Neuronal stem cell (in vitro differentiated cells): Measurements from ENCODE around the gene DIAPH2.

Experiments used
- DNase-seq: peaks from one replicate; pipeline ENCODE4 v3.0.0-alpha.2; 2013; ENCODE audit warnings: low spot score
- H2AFZ ChIP-seq: one replicate; pipeline ENCODE4 v1.6.1; 2013; ENCODE audit warnings: mild to moderate bottlenecking, low read length, inconsistent platforms
- H2AK5ac ChIP-seq: 2 replicates; pipeline ENCODE4 v1.6.1; 2013; ENCODE audit warnings: low read depth, mild to moderate bottlenecking, inconsistent platforms, low read length, moderate library complexity, mixed read lengths
- H2BK120ac ChIP-seq: 2 replicates; pipeline ENCODE4 v1.6.1; 2013; ENCODE audit warnings: low read depth, mild to moderate bottlenecking, inconsistent platforms, low read length, moderate library complexity, mixed read lengths
- H2BK12ac ChIP-seq: one replicate; pipeline ENCODE4 v1.6.1; 2013; ENCODE audit warnings: low read length, inconsistent platforms
- H2BK15ac ChIP-seq: 2 replicates; pipeline ENCODE4 v1.6.1; 2013; ENCODE audit warnings: mild to moderate bottlenecking, low read length, inconsistent platforms, mixed read lengths
- H2BK5ac ChIP-seq: one replicate; pipeline ENCODE4 v1.6.1; 2013; ENCODE audit warnings: inconsistent platforms, mild to moderate bottlenecking, low read length, moderate library complexity
- H3K14ac ChIP-seq: one replicate; pipeline ENCODE4 v1.6.1; 2013; ENCODE audit warnings: low read length, inconsistent platforms
- H3K18ac ChIP-seq: 2 replicates; pipeline ENCODE4 v1.6.1; 2013; ENCODE audit warnings: low read length, inconsistent platforms
- H3K23ac ChIP-seq: 2 replicates; pipeline ENCODE4 v1.6.1; 2013; ENCODE audit warnings: low read depth, mild to moderate bottlenecking, mixed read lengths, low read length, inconsistent platforms; ENCODE audit not compliant: poor library complexity
- H3K27ac ChIP-seq: replicated peaks from 3 replicates; pipeline ENCODE4 v1.5.1; 2013; ENCODE audit warnings: low read length, inconsistent platforms
- H3K27me3 ChIP-seq, 3 experiments: 2 replicates each; pipeline ENCODE4 v1.6.1; 2013; ENCODE audit warnings: low read length in 3 of 3, mild to moderate bottlenecking in 2 of 3, inconsistent platforms in 1 of 3, low read depth in 1 of 3, mixed read lengths in 1 of 3, moderate library complexity in 1 of 3; ENCODE audit not compliant: control insufficient read depth in 3 of 3, insufficient read depth in 3 of 3
- H3K36me3 ChIP-seq, 2 donors: replicated peaks in 1 of 2; 2 replicates each; pipeline ENCODE4 v1.6.1; 2013; ENCODE audit warnings: low read length in 2 of 2; ENCODE audit not compliant: control insufficient read depth in 2 of 2, insufficient read depth in 2 of 2
- H3K4ac ChIP-seq: 2 replicates; pipeline ENCODE4 v1.6.1; 2013; ENCODE audit warnings: inconsistent platforms, mild to moderate bottlenecking, low read length, moderate library complexity
- H3K4me1 ChIP-seq, 2 donors: 1 replicate in 1 of 2; 2 replicates in 1 of 2; pipeline ENCODE4 v1.6.1; 2013; ENCODE audit warnings: low read length in 2 of 2, low read depth in 1 of 2; ENCODE audit not compliant: control insufficient read depth in 2 of 2, insufficient read depth in 1 of 2
- H3K4me2 ChIP-seq: one replicate; pipeline ENCODE4 v1.6.1; 2013; ENCODE audit warnings: mild to moderate bottlenecking, low read length, inconsistent platforms; ENCODE audit not compliant: insufficient read depth, poor library complexity, severe bottlenecking
- H3K4me3 ChIP-seq, 2 donors: 2 replicates each; pipeline ENCODE4 v1.5.1; 2013; ENCODE audit warnings: low read length in 2 of 2, mild to moderate bottlenecking in 2 of 2, inconsistent platforms in 1 of 2, moderate library complexity in 1 of 2
- H3K79me1 ChIP-seq: one replicate; pipeline ENCODE4 v1.6.1; 2013; ENCODE audit warnings: low read depth, mild to moderate bottlenecking, inconsistent platforms, low read length, moderate library complexity
- H3K9ac ChIP-seq: one replicate; pipeline ENCODE4 v1.6.1; 2013; ENCODE audit warnings: mild to moderate bottlenecking, low read depth, low read length, inconsistent platforms; ENCODE audit not compliant: poor library complexity
- H3K9me3 ChIP-seq, 2 donors: replicated peaks in 1 of 2; 2 replicates each; pipeline versions ENCODE3 to v1.6.1; 2013; ENCODE audit warnings: low read length in 2 of 2, mild to moderate bottlenecking in 2 of 2, inconsistent platforms in 1 of 2, low read depth in 1 of 2, mixed read lengths in 1 of 2, moderate library complexity in 1 of 2; ENCODE audit not compliant: control insufficient read depth in 2 of 2, insufficient read depth in 1 of 2
- H4K8ac ChIP-seq: one replicate; pipeline ENCODE4 v1.6.1; 2013; ENCODE audit warnings: low read depth, mild to moderate bottlenecking, inconsistent platforms, low read length, moderate library complexity
- H4K91ac ChIP-seq: one replicate; pipeline ENCODE4 v1.6.1; 2013; ENCODE audit warnings: low read length, low read depth, mild to moderate bottlenecking, inconsistent platforms; ENCODE audit not compliant: poor library complexity
- WGBS, 2 donors: extraction: QIAGEN DNeasy Blood & Tissue Kit; methylation state at CpG; one replicate each; pipeline ENCODE4 v1.1.7; 2013; ENCODE audit warnings: missing lambda C conversion rate in 2 of 2, mixed read lengths in 1 of 2; ENCODE audit not compliant: insufficient read length in 2 of 2, insufficient replicate concordance in 1 of 2; ENCODE audit errors: extremely low coverage in 2 of 2; 5-methylcytosine and 5-hydroxymethylcytosine counted together

DIAPH2 gene

DNA sequence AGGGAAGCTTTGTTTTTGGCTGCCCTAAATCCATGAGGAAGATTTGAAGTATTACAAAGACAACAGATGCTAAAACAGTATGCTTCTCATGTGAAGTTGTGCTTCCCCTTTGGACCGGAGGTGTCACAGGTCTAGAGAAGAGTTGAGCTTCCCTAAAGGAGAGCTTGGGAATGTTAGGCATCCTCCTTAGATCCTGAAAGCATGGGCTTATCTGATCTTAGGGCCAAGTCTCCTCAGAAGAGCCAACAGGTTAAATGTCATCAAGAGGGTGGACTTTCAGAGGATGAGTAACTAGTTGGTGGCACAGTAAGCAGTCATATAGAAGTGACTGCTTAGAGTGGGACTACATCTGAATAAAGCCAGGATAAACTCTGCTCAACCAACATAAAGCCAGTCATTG, 404.5 kb downstream of the DIAPH2 start:
- no peak overlapping the region for H4K8ac ChIP-seq
- no peak overlapping the region for H2BK12ac ChIP-seq
- H3K14ac ChIP-seq: no peak overlapping the region
- no peak overlapping the region for H3K9ac ChIP-seq
- H3K4ac ChIP-seq: no peak overlapping the region
- H3K18ac ChIP-seq: no peak overlapping the region
- H3K4me3 ChIP-seq: no peak overlapping the region
- no peak overlapping the region for H2BK15ac ChIP-seq
- H2AFZ ChIP-seq: no peak overlapping the region
- H4K91ac ChIP-seq: no peak overlapping the region
- no peak overlapping the region for H3K4me2 ChIP-seq
- H3K9me3 ChIP-seq: no peaks in the 10 kb centered on the region
- peaks cover 0 to 3% (median 0%) of the 10 kb centered on the region in 3 experiments for H3K27me3 ChIP-seq
- DNase-seq: no peak
- no peak overlapping the region for H2AK5ac ChIP-seq
- no peaks in the 10 kb centered on the region for H3K79me1 ChIP-seq
- H2BK120ac ChIP-seq: no peak overlapping the region
- no peak overlapping the region for H2BK5ac ChIP-seq
- H3K4me1 ChIP-seq: peaks cover 0 to 4% of the 10 kb centered on the region in 2 donors
- H3K23ac ChIP-seq: no peak overlapping the region
- no peak overlapping the region for H3K27ac ChIP-seq
- no CpG with 5 or more reads among the region's 1 CpG for WGBS, 2 donors
- H3K36me3 ChIP-seq: no peaks in the 10 kb centered on the region

DNA sequence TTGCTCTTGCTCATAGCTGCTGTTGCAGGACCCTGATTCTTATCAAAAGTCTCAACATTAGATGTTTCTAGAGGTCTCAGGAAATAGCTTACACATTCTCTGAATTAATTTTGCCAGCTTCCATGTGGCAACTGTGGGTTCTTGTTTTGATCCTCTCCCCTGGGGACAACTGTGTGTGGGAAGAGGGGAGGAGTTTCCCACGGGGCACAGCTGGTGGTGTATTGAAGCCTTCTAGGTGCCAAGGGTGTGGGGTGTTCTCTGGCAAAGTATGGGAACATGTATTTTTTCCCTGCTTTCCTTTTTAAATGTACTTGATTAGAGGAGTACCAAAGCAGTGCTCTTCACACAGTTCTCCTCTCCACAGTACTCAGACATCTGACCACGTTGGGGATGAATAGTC, 411.7 kb downstream of the DIAPH2 start:
- Histone ChIP-seq H2AK5ac (no peak overlapping the region), H3K23ac (no peak overlapping the region), H2BK120ac (no peak overlapping the region), H2BK12ac (no peak overlapping the region), H2BK15ac (no peak overlapping the region), H4K8ac (no peak overlapping the region), H3K79me1 (no peaks in the 10 kb centered on the region), H3K27ac (no peak overlapping the region), H3K4me3 (no peak overlapping the region), H3K14ac (no peak overlapping the region), H3K4me2 (no peak overlapping the region), H3K18ac (no peak overlapping the region), H3K36me3 (no peaks in the 10 kb centered on the region), H3K9ac (no peak overlapping the region), H3K4ac (no peak overlapping the region), H3K27me3 (peaks cover 0 to 3% (median 0%) of the 10 kb centered on the region in 3 experiments), H2BK5ac (no peak overlapping the region), H2AFZ (peak overlapping the region; percentile 65), H3K9me3 (no peaks in the 10 kb centered on the region), H4K91ac (no peak overlapping the region), H3K4me1 (no peaks in the 10 kb centered on the region)
- DNase-seq: no peak
- WGBS, 2 donors: no CpG with 5 or more reads among the region's 2 CpGs

DNA sequence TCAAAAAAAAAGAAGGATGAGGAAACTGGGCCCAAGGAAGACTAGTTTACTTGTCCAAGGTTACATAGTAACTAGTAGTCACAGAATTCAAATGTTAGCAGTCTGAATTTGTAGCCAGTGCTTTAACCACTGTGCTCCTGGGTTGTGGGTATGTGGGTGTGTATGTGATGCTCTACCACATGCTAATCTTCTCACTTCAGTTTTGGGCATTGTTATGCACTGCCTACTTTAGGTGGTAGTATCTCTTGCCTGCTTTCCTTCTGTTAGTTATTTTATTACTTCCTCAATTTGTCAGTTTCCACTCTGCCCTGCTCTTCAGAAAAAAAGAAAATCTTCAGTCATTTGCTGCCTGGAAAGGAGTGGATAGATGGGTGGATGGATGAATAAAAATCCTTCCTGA, 418.3 kb downstream of the DIAPH2 start:
- Histone ChIP-seq H2AFZ (no peak overlapping the region), H3K79me1 (no peaks in the 10 kb centered on the region), H3K27ac (no peak overlapping the region), H2BK15ac (no peak overlapping the region), H3K18ac (no peak overlapping the region), H3K14ac (no peak overlapping the region), H2BK5ac (no peak overlapping the region), H4K8ac (no peak overlapping the region), H3K4me1 (no peaks in the 10 kb centered on the region), H3K9me3 (no peaks in the 10 kb centered on the region), H3K4ac (no peak overlapping the region), H3K4me2 (no peak overlapping the region), H2AK5ac (no peak overlapping the region), H4K91ac (no peak overlapping the region), H3K27me3 (no peaks in the 10 kb centered on the region), H3K4me3 (no peak overlapping the region), H3K36me3 (no peaks in the 10 kb centered on the region), H2BK12ac (no peak overlapping the region), H3K9ac (no peak overlapping the region), H3K23ac (no peak overlapping the region), H2BK120ac (no peak overlapping the region)
- no peak for DNase-seq

- H2BK12ac ChIP-seq: no peak overlapping the region
- no peak overlapping the region for H3K14ac ChIP-seq
- no CpG with 5 or more reads among the region's 1 CpG for WGBS, 2 donors
- no peak overlapping the region for H3K9ac ChIP-seq
- no peak overlapping the region for H3K4ac ChIP-seq
- H4K8ac ChIP-seq: no peak overlapping the region
- no peaks in the 10 kb centered on the region for H3K79me1 ChIP-seq
- no peak overlapping the region for H2BK15ac ChIP-seq
- no peaks in the 10 kb centered on the region for H3K9me3 ChIP-seq
- H3K27me3 ChIP-seq: no peaks in the 10 kb centered on the region
- no peak overlapping the region for H3K27ac ChIP-seq
- no peak overlapping the region for H3K4me2 ChIP-seq
- no peak overlapping the region for H2AK5ac ChIP-seq
- H2BK120ac ChIP-seq: no peak overlapping the region
- H3K4me3 ChIP-seq: no peak overlapping the region
- H2BK5ac ChIP-seq: no peak overlapping the region
- H3K4me1 ChIP-seq: no peaks in the 10 kb centered on the region
- no peak overlapping the region for H2AFZ ChIP-seq
- H3K36me3 ChIP-seq: no peaks in the 10 kb centered on the region
- DNase-seq: no peak
- H3K23ac ChIP-seq: no peak overlapping the region
- H3K18ac ChIP-seq: no peak overlapping the region
- no peak overlapping the region for H4K91ac ChIP-seq
Measured at GRCh38 chrX:97109730-97110129, 425.1 kb downstream of the DIAPH2 start.
